Measurements from ENCODE around the gene TRIO.

TRIO gene

GRCh38 chr5:14305045-14305444 is 161.9 kb downstream of the TRIO start:
- no peak for DNase-seq

- DNase-seq = no peak
These were observed 163.2 kb downstream of the TRIO start for GRCh38 chr5:14306329-14306815.

GRCh38 chr5:14308384-14309154 is 165.4 kb downstream of the TRIO start:
- DNase-seq = no peak

- DNase-seq = no peak
These were observed 166.1 kb downstream of the TRIO start for GRCh38 chr5:14309199-14309598.

GRCh38 chr5:14309878-14310531 is 166.9 kb downstream of the TRIO start:
- DNase-seq = no peak

- no peak for DNase-seq
These were observed 167.8 kb downstream of the TRIO start for GRCh38 chr5:14310901-14311300.

- DNase-seq = no peak
These were observed 171.0 kb downstream of the TRIO start for GRCh38 chr5:14313986-14314690.

GRCh38 chr5:14316471-14316870 is 173.3 kb downstream of the TRIO start:
- no peak for DNase-seq

- DNase-seq = no peak
These were observed 176.0 kb downstream of the TRIO start for GRCh38 chr5:14319102-14319501.

- DNase-seq = no peak
These were observed 178.8 kb downstream of the TRIO start for GRCh38 chr5:14321936-14322335.

GRCh38 chr5:14322437-14323187 is 179.5 kb downstream of the TRIO start:
- DNase-seq = peak; percentile 38

GRCh38 chr5:14323466-14323865 is 180.3 kb downstream of the TRIO start:
- DNase-seq = no peak

GRCh38 chr5:14325369-14325768 is 182.2 kb downstream of the TRIO start:
- no peak for DNase-seq

- DNase-seq = no peak
These were observed 183.1 kb downstream of the TRIO start for GRCh38 chr5:14326035-14326903.

GRCh38 chr5:14327624-14328023 is 184.5 kb downstream of the TRIO start:
- no peak for DNase-seq

- no peak for DNase-seq
These were observed 185.0 kb downstream of the TRIO start for GRCh38 chr5:14328144-14328543.

- peak; percentile 12 for DNase-seq
These were observed 187.1 kb downstream of the TRIO start for GRCh38 chr5:14330291-14330690.

- DNase-seq = no peak
These were observed 187.7 kb downstream of the TRIO start for GRCh38 chr5:14330729-14331385.

GRCh38 chr5:14331386-14331781 is 188.2 kb downstream of the TRIO start:
- DNase-seq = no peak

- DNase-seq = no peak
These were observed 189.0 kb downstream of the TRIO start for GRCh38 chr5:14332038-14332631.

GRCh38 chr5:14332746-14333145 is 189.6 kb downstream of the TRIO start:
- no peak for DNase-seq
